Hindlimb muscle (tissue), 1 donor: ENCODE results near the gene TBX10. TPM values are rescaled to one million over a fixed set of nuclear protein-coding genes. Genes with fewer than 3 reads are reported as not detected.
"Not testable (repeated sequence)": the region's sequence is repeated elsewhere in the genome, so short reads cannot be mapped to it uniquely, and the experiment has no call there.

Experiments
- DNase-seq: peaks from one replicate; pipeline ENCODE4 v3.0.0-alpha.2; 2013
- polyA plus RNA-seq: library from polyadenylated mRNA; unstranded; fragments of 120-200 nt; gene quantifications from one replicate; pipeline ENCODE4 v1.2.1, GENCODE V29; 2013; ENCODE audit not compliant: insufficient read length

TBX10 gene
- polyA plus RNA-seq, 1 donor, result not detected

GRCh38 chr11:67630228-67630942 is 9.2 kb downstream of the TBX10 start:
- peak; percentile 96 for DNase-seq

DNA sequence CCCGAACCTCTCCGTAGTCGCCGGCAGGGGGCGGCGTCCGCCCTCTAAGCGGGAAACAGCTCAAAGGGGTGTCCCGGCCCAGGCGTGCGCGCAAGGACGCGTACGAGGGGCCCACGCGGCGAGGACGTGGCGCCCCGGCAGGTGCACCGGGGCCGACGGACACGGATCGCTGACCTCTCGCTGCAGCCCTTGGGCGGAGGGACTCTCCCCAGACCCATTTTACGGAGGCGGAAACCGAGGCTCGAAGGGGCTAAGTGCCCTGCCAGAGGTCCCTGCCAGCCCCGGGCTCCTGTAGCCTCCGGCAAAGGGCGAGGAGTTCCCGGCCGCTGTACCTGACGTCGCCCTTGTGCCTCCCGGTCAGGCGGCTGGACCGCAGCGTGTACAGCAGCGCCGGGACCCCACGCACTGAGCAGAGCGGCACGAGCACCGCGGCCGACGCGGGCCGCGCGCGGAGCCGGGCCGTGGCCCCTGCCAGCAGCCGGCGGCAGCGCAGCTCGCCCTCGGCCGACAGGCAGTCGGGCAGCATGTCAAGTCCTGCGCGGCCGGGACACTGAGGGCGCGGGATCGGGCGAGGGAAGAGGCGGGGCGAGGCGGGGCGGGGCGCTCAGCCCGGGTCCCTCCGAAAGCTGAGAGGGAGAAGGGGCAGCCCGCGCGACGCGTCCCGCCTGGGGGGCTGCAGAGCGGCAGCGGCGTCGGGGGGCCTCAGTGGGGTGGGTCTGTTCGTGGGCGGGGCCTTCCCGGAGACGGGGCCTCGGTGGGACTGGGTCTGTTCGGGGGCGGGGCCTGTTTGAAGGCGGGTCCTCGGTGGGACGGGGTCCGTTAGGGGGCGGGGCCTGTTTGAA is 10.0 kb downstream of the TBX10 start, which contains the start of gene NUDT8:
NUDT8 (minus strand) TSS at position 552 of the 842 bp plus-strand sequence; CDS start at position 526, 26 bp downstream.
- DNase-seq, result peak; percentile 82

DNA sequence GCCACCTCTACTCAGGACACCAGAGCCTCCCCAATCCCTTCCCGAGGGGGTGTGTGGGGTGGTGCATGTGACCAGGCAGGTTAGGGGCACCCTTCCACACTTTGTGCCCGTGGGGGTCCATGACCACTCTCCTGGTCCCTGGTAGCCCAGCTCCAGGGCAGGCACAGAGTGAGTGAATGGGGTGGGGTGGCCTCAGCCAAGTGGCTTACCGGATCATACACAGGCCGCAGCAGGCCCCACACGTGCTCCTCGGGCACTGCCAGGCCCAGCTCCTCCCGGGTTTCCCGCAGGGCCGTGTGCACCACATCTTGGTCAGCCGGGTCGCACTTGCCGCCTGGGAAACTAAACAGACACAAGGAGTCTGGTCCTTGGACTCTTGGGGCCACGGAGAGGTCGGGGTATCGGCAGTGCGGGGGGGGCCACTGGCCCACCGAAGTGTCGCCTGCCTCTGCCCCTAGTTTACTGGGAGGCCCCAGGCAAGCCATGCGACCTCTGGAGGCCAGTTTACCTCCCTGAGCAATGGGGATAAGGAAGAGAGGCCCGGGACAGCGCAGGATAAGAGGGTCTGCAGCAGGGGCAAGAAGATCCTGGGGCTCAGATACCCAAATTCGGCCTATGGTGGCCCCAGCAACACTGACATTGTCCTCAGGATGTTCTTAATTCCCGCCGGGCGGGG is 10.7 kb downstream of the TBX10 start:
- DNase-seq, result no peak

GRCh38 chr11:67627812-67628624 is 11.5 kb downstream of the TBX10 start:
- DNase-seq, result no peak

- no peak for DNase-seq
These were observed 12.1 kb downstream of the TBX10 start for GRCh38 chr11:67627441-67627811.

DNA sequence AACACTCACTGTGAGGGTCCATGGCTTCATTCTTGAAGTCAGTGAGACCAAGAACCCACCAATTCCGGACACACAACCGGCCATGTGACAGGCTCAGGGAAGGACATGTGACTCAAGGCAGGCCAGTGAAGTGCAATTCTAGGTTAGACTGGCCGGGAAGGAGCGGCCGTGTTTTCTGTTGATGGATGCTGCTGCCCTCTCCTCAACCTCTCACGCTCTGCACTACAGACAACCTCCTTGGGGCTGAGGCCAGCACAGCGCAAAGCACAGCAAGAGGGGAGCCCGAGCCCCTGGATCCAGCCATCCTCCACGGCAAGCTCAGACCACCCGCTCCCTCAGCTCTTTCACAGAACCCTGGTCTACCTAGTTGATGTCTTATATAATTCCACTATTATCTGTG is 12.6 kb downstream of the TBX10 start:
- no peak for DNase-seq

DNA sequence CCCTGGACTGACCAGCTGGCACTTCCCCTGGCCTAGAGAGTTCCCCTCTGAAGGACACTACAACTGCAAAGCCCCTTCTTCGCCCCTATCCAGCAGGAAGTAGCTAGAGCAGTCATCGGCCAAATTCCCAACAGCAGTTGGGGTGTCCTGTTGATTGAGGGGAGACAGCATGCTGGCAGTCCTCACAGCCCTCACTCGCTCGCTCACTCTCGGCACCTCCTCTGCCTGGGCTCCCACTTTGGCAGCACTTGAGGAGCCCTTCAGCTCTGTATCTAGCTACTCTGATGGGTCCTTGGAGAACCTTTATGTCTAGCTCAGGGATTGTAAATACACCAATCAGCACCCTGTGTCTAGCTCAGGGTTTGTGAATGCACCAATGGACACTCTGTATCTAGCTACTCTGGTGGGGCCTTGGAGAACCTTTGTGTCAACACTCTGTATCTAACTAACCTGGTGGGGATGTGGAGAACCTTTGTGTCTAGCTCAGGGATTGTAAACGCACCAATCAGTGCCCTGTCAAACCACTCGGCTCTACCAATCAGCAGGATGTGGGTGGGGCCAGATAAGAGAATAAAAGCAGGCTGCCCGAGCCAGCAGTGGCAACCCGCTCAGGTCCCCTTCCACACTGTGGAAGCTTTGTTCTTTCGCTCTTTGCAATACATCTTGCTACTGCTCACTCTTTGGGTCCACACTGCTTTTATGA is 13.3 kb downstream of the TBX10 start:
- DNase-seq, result not testable (repeated sequence)

DNA sequence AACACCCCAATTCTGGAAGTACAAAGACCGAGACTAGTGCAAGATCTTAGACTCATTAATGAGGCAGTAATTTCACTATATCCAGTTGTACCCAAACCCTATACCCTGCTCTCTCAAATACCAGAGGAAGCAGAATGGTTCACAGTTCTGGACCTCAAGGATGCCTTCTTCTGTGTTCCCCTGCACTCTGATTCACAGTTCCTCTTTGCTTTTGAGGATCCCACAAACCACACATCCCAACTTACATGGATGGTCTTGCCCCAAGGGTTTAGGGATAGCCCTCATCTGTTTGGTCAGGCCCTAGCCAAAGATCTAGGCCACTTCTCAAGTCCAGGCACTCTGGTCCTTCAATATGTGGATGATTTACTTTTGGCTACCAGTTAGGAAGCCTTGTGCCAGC is 15.8 kb downstream of the TBX10 start:
- DNase-seq, result not testable (repeated sequence)

DNA sequence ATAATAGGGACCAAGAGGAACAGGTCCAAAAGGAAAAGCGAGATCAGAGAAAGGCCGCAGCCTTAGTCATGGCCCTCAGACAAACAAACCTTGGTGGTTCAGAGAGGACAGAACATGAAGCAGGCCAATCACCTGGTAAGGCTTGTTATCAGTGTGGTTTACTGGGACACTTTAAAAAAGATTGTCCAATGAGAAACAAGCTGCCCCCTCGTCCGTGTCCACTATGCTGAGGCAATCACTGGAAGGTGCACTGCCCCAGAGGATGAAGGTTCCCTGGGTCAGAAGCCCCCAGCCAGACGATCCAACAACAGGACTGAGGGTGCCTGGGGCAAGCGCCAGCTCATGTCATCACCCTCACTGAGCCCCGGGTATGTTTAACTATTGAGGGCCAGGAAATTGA is 16.7 kb downstream of the TBX10 start:
- not testable (repeated sequence) for DNase-seq

- DNase-seq, result not testable (repeated sequence)
These were observed 17.6 kb downstream of the TBX10 start for GRCh38 chr11:67621928-67622327.

GRCh38 chr11:67620621-67621020 is 18.9 kb downstream of the TBX10 start:
- not testable (repeated sequence) for DNase-seq

GRCh38 chr11:67619683-67620618 is 19.6 kb downstream of the TBX10 start:
- DNase-seq, result not testable (repeated sequence)

DNA sequence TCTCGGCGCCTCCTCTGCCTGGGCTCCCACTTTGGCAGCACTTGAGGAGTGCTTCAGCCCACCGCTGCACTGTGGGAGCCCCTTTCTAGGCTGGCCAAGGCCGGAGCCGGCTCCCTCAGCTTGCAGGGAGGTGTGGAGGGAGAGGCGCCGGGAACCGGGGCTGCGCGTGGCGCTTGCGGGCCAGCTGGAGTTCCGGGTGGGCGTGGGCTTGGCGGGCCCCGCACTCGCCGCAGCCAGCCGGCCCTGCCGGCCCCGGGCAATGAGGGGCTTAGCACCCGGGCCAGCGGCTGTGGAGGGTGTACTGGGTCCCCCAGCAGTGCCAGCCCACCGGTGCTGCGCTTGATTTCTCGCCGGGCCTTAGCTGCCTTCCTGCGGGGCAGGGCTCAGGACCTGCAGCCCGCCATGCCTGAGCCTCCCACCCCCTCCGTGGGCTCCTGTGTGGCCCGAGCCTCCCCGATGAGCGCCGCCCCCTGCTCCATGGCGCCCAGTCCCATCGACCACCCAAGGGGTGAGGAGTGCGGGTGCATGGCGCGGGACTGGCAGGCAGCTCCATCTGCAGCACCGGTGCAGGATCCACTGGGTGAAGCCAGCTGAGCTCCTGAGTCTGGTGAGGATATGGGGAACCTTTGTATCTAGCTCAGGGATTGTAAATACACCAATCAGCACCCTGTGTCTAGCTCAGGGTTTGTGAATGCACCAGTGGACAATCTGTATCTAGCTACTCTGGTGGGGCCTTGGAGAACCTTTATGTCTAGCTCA is 20.5 kb downstream of the TBX10 start:
- not testable (repeated sequence) for DNase-seq

- DNase-seq, result no peak
These were observed 22.2 kb downstream of the TBX10 start for GRCh38 chr11:67617243-67617953.

DNA sequence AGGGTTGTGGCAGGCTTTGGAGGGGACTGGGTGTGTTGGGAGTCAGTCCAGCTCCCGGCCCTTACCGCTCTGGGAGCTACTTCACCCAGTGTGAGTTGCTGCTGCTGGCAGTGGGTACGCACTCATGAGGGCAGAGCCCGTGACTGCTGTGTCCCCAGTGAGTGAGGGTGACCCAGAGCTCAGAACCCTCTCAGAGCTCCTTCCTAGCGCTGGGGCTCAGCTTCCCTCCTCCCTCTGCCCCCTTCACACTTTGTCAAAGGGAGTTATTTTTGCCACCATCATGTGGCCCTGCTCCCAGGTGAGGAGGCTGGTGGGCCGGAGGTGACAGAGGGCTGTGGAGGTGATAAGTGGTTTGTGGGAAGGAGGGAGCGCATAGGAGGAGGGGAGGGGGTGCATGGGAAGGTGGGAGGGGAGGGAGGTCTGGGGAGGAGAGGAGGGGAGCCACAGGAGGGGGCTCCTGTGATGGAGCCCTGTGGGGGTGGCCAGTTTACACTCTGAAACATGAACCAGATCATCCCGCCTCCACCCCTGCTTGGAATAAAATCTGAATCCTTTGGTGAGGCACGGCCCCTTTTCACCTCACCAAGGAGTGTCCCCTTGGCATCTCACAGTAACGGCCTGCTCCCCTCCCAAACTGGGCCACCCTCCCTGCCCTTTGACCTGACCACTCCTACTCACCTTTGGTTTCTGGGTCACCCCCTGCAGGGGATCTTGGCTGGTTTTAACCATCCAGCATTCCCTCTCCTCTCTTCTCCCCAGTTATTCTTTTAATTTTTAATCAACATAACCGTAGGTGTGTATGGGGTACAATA is 22.9 kb downstream of the TBX10 start:
- DNase-seq, result no peak

- DNase-seq, result no peak
These were observed 23.7 kb downstream of the TBX10 start for GRCh38 chr11:67615728-67616430.
